LHCN-M2 (cell line): ENCODE results near the gene ZNF302. TPM values are rescaled to one million over a fixed set of nuclear protein-coding genes. Genes with fewer than 3 reads are reported as not detected.

Source experiments
- DNase-seq: peaks from one replicate; pipeline ENCODE4 v3.0.0-alpha.2; 2012; ENCODE audit warnings: low read depth
- total RNA-seq: library from RNA; depleted of rRNA; stranded (reverse); fragments of >200 nt; gene quantifications from 2 replicates; pipeline ENCODE4 v1.2.3, GENCODE V29; 2014; rRNA removed

Gene ZNF302
- total RNA-seq, 1 experiment from 2014 or later: 27.5 TPM

- no peak for DNase-seq
These were observed 54.5 kb downstream of the ZNF302 start for GRCh38 chr19:34731964-34732363.

GRCh38 chr19:34732612-34733211 is 55.2 kb downstream of the ZNF302 start:
- no peak for DNase-seq

GRCh38 chr19:34733266-34733745 is 55.8 kb downstream of the ZNF302 start:
- DNase-seq: no peak

GRCh38 chr19:34733746-34734536 is 56.5 kb downstream of the ZNF302 start, which contains the start of gene ZNF181:
TSS of gene ZNF181 (plus strand) at chr19:34734243. CDS start at chr19:34735038, 795 bp downstream.
- DNase-seq: peak; percentile 92

- DNase-seq: no peak
These were observed 57.1 kb downstream of the ZNF302 start for GRCh38 chr19:34734537-34735103.

Other genes with a start within 250 kb of the ZNF302 start
- 118 and 123 TPM in 2 replicates for gene UBA2, start 249.3 kb upstream of the ZNF302 start, total RNA-seq
- gene WTIP, start 195.9 kb upstream of the ZNF302 start, total RNA-seq: 18.8 and 24.3 TPM in 2 replicates
- gene SCGB2B2, start 519 bp upstream of the ZNF302 start, total RNA-seq: not detected in 2 replicates
- 26.7 and 28.4 TPM in 2 replicates for gene ZNF181, start 56.6 kb downstream of the ZNF302 start, total RNA-seq
- 11.9 and 12.2 TPM in 2 replicates for gene ZNF599, start 95.5 kb downstream of the ZNF302 start, total RNA-seq
- 2.3 and 4.0 TPM in 2 replicates for gene ZNF30, start 249.2 kb downstream of the ZNF302 start, total RNA-seq